Activated CD4-positive, alpha-beta memory T cell treated with anti-CD3 and anti-CD28 coated beads for 36 hours (primary cell): Measurements from ENCODE around the gene ANKRD16. TPM values are rescaled to one million over a fixed set of nuclear protein-coding genes. Genes with fewer than 3 reads are reported as not detected.

Source experiments
- CTCF ChIA-PET: fragments of 350-600 bp; sonication (Branson Sonifier 250); formaldehyde crosslinking; loops from one replicate; lab custom pipeline; 2021; ENCODE audit warnings: antibody characterized with exemption, inconsistent platforms; lab: Charles Lee
- POLR2A ChIA-PET: fragments of 350-600 bp; sonication (Branson Sonifier 250); formaldehyde crosslinking; loops from one replicate; lab custom pipeline; 2021; ENCODE audit warnings: antibody characterized with exemption; lab: Charles Lee
- DNase-seq: peaks from one replicate; pipeline ENCODE4 v3.0.0-alpha.2; 2020
- H3K27ac Mint-ChIP-seq: one replicate; pipeline ENCODE4 v1.8.0; 2021; ENCODE audit warnings: mixed read lengths
- H3K27me3 Mint-ChIP-seq: one replicate; pipeline ENCODE4 v1.8.0; 2021; ENCODE audit warnings: mixed read lengths
- H3K36me3 Mint-ChIP-seq: one replicate; pipeline ENCODE4 v1.8.0; 2021; ENCODE audit warnings: mixed read lengths
- H3K4me1 Mint-ChIP-seq: one replicate; pipeline ENCODE4 v1.8.0; 2021; ENCODE audit warnings: low read depth, mixed read lengths
- H3K4me3 Mint-ChIP-seq: one replicate; pipeline ENCODE4 v1.8.0; 2021; ENCODE audit warnings: mild to moderate bottlenecking, mixed read lengths
- H3K9me3 Mint-ChIP-seq: one replicate; pipeline ENCODE4 v1.8.0; 2021; ENCODE audit warnings: mixed read lengths
- intact Hi-C: fragments of 100-400 bp; cut with micrococcal nuclease; formaldehyde crosslinking; loops from one replicate; pipeline ENCODE4 v1.15.1; 2023
- total RNA-seq, 2 experiments: library from RNA; stranded (reverse); gene quantifications; one replicate each; pipeline ENCODE4 v1.2.3, GENCODE V29; 2021

Gene ANKRD16
- 1 to 10 TPM; 5.9 to 6.4 TPM for total RNA-seq

DNA sequence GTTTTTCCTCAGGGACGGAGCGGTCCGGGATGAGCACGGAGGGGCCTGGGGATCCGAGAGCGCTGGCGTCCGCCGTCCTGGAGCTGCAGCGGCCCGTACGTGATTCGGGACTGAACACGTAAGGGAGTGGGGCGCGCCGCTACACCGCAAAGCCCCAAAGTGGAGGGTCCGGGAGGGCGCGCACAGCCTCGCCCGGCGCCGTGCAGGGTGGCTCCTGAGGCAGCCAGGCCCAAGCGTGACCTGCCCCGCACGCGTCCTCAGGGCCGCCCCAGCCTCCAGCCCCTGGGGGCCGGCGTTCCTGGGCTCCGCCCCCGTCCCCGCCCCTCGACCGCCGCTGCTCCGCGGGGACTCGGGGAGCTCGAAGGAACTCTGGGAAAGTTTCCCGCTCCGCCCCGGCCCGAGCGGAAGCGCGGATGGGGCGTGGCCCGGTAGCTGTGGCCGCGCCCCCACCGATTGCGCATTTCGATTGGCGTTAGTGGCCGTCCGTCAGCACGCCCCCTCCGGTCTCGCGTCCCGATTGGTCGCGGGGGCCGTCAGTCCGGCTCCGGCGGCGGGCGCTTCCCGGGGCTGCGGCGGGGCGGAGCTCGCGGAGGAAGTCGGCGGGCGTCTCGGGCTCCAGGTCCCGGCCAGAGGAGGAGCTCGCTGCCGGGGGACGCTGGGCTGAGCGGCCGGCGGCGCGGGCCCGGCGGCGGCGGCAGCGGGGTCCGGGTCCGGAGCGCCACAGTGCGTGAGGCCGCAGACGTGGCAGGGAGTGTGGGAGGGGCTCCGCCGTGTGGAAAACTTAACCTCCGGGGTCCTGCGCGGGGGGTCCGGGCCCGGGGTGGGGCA, at the start of gene ANKRD16, which contains the start of gene FBH1:
Gene ANKRD16, minus strand, starts transcription at position 270 of the 828 bp plus-strand sequence. CDS start 539 bp downstream, outside the sequence.
Gene FBH1, plus strand, starts transcription at position 620 of the 828 bp plus-strand sequence. Its CDS starts 103 bp downstream, at position 723.
- ChIA-PET CTCF (interaction anchor here (0.7 to 1.8 kb wide), 11 partner anchors 16 to 266 kb away, joined by 3 to 7 read pairs (median 4); partner anchors contain the start of genes GDI2 and IL15RA), POLR2A (interaction anchor here (0.9 to 2.4 kb wide), 11 partner anchors 27 to 312 kb away, joined by 3 to 20 read pairs (median 5); partner anchors contain the start of genes GDI2, IL15RA and PFKFB3)
- intact Hi-C loops, result loop anchor here (1.0 to 5.0 kb wide), 5 partner anchors 76 to 205 kb away; partner anchors contain the start of genes IL15RA and RBM17
- Mint-ChIP-seq H3K27ac (peak within 1 kb of the TSS; percentile 80), H3K36me3 (peaks cover 25% of the 10 kb centered on the region), H3K4me1 (peaks cover 50% of the 10 kb centered on the region), H3K9me3 (no peaks in the 10 kb centered on the region), H3K27me3 (no peaks in the 10 kb centered on the region), H3K4me3 (peak within 1 kb of the TSS; percentile 93)
- peak; percentile 98 for DNase-seq

DNA sequence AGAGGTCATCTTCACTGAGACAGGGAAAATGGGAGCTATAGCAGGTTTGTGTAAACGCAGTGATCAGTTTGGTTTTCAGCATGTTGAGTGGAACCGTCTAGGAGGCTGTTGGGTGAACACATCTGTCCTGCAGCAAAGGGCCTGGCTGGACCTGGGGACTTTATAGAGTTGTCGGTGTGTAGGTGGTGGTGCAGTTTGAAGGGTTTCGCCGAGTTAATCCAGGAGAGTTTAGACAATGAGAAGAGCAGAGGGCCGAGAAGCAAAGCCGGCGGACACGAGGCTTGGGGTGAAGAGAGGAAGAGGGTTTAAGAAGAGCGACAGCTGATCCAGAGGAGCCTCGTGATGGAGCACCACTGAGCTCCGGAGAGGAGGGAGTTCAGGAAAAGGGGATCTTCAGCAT, 48.6 kb upstream of the ANKRD16 start:
- ChIA-PET POLR2A (no interaction called here), CTCF (no interaction called here)
- Mint-ChIP-seq H3K36me3 (peaks cover 11% of the 10 kb centered on the region), H3K4me1 (no peaks in the 10 kb centered on the region), H3K9me3 (no peaks in the 10 kb centered on the region), H3K27ac (no peak overlapping the region), H3K4me3 (no peak overlapping the region), H3K27me3 (no peaks in the 10 kb centered on the region)
- no peak for DNase-seq
- intact Hi-C loops, result no loop called here

DNA sequence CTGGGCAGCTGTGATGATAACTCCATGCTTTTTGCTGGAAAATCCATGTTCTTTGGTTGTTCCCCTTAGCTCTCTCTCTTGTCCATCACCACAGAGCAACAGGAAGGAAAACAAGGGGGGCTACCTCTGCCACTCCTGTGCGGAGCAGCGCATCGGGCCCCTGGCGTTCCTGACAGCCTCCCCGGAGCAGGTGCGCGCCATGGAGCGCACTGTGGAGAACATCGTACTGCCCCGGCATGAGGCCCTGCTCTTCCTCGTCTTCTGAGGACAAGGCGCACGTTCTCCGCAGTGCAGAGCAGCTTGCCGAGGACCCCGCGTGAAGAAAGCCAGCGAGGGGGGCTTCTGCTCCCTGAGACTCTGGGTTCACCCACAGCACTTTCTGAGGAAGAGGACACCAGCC, 47.3 kb upstream of the ANKRD16 start:
- ChIA-PET POLR2A (no interaction called here), CTCF (no interaction called here)
- no peak overlapping the region for H3K4me3 Mint-ChIP-seq
- no peaks in the 10 kb centered on the region for H3K9me3 Mint-ChIP-seq
- no peaks in the 10 kb centered on the region for H3K27me3 Mint-ChIP-seq
- H3K4me1 Mint-ChIP-seq, result no peaks in the 10 kb centered on the region
- intact Hi-C loops, result no loop called here
- peaks cover 15% of the 10 kb centered on the region for H3K36me3 Mint-ChIP-seq
- H3K27ac Mint-ChIP-seq, result no peak overlapping the region
- no peak for DNase-seq

DNA sequence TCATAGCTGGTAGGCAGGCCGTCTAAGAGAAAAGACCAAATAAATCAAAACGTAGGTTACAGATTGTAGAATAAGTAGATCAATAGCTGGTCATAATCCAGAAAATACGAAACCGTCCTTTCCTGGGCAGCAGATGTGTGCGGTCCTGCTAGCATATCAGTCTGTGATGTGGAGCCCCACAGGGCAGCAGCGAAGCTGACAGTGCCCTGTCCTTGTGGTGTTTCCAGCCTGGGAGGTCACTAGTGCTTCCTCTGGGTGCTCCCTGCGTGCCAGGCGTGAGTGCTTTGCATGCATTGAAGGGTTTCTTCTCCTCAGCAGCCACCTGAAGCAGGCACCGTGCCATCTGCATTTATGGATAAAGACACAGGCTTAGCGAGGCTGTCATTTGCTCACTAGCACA, 45.9 kb upstream of the ANKRD16 start:
- Mint-ChIP-seq H3K4me3 (no peak overlapping the region), H3K27ac (no peak overlapping the region), H3K9me3 (no peaks in the 10 kb centered on the region), H3K4me1 (no peaks in the 10 kb centered on the region), H3K27me3 (no peaks in the 10 kb centered on the region), H3K36me3 (peaks cover 20% of the 10 kb centered on the region)
- no peak for DNase-seq
- ChIA-PET POLR2A (no interaction called here), CTCF (no interaction called here)
- intact Hi-C loops, result no loop called here

DNA sequence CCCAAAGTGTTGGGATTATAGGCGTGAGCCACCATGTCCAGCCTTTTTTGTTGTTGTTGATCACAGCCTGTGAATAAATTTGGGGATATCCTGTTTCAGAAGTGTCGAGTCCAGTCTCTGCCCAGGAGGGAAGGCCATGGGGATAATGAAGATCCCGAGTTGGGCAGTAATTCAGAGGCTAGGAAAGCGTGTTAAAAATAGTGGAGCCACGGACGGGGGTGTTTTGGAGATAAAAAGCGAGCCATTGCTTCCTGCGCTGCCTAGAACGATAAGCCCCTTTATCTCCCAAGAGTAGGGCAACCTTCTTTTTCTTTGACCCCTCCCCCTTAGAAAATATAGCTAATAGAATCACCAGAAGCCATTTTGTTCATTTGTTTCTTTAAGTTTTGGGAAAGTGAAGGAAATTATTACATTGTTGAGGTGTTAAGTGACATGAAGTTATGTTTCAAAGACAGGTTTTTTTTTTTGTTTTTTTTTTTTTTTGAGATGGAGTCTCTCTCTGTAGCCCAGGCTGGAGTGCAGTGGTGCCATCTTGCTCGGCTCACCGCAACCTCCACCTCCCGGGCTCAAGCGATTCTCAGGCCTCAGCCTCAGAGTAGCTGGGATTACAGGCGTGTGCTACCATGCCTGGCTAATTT, 44.3 kb upstream of the ANKRD16 start:
- DNase-seq, result no peak
- no peaks in the 10 kb centered on the region for H3K4me1 Mint-ChIP-seq
- H3K4me3 Mint-ChIP-seq, result no peak overlapping the region
- no peaks in the 10 kb centered on the region for H3K9me3 Mint-ChIP-seq
- intact Hi-C loops, result no loop called here
- no peak overlapping the region for H3K27ac Mint-ChIP-seq
- ChIA-PET POLR2A (no interaction called here), CTCF (no interaction called here)
- H3K27me3 Mint-ChIP-seq, result no peaks in the 10 kb centered on the region
- peaks cover 28% of the 10 kb centered on the region for H3K36me3 Mint-ChIP-seq

DNA sequence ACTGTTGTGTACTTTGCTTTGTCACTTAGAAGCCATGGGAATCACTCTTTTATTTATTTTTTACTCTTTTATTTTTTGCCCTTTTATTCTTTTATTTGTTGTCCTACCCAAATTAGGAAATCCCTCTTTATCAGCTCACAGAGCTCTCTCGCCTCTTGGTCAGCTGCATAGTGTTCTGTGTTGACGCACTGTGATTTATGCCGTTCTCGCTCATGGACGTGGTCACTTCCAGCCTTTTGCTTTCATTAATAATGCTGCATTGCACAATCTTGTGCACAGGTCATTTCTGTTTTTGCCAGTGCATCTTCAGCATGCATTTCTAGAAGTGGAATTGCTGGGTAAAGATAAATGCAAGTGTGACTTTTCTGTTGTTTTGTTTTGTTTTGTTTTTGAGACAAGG, 42.7 kb upstream of the ANKRD16 start:
- Mint-ChIP-seq H3K9me3 (no peaks in the 10 kb centered on the region), H3K27ac (no peak overlapping the region), H3K36me3 (peaks cover 35% of the 10 kb centered on the region), H3K4me3 (no peak overlapping the region), H3K4me1 (no peaks in the 10 kb centered on the region), H3K27me3 (no peaks in the 10 kb centered on the region)
- no peak for DNase-seq
- POLR2A ChIA-PET, result no interaction called here
- CTCF ChIA-PET, result no interaction called here
- intact Hi-C loops, result no loop called here

DNA sequence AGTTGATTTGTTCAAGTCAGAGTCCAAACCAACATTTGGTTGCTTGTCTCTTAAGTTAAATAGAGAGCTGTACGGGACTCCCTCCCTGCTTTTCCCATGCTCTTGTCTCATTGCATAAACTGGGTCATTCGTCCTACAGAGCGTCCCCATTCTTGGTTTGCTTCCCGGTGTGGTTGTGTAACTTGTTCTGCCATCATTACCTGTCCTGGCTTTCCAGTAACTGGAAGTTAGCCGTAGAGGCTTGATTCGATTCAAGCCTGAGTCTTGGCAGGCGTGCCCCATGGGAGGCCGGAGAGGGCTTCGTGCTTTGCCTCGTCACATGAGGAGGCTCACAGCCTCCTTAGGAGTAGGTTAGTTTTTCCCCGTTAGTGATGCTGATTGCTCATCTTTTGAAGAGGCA, 40.6 kb upstream of the ANKRD16 start:
- DNase-seq, result no peak
- peaks cover 34% of the 10 kb centered on the region for H3K36me3 Mint-ChIP-seq
- no peak overlapping the region for H3K27ac Mint-ChIP-seq
- H3K27me3 Mint-ChIP-seq, result no peaks in the 10 kb centered on the region
- H3K9me3 Mint-ChIP-seq, result no peaks in the 10 kb centered on the region
- CTCF ChIA-PET, result no interaction called here
- H3K4me1 Mint-ChIP-seq, result no peaks in the 10 kb centered on the region
- POLR2A ChIA-PET, result no interaction called here
- H3K4me3 Mint-ChIP-seq, result no peak overlapping the region
- intact Hi-C loops, result no loop called here

DNA sequence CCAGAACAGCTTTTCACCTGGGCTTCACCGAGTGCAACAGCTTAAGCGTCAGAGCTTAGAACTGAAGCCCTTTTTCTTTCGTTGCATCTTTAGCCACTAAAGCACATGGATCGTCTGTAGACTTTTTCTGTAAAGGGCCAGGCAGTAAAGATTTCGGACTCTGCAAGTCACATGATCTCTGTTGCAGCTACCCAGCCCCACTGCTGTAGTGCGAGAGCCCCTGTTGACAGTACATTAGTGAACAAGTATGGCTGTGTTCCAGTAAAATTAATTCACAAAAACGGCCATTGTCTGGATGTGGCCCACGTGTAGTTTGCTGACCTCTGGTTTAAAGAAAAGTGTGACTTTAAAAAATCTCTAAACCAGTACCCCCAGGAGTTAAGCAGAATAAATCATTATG, 39.7 kb upstream of the ANKRD16 start:
- Mint-ChIP-seq H3K9me3 (no peaks in the 10 kb centered on the region), H3K36me3 (peaks cover 37% of the 10 kb centered on the region), H3K27ac (no peak overlapping the region), H3K27me3 (no peaks in the 10 kb centered on the region), H3K4me3 (no peak overlapping the region), H3K4me1 (no peaks in the 10 kb centered on the region)
- ChIA-PET CTCF (interaction anchor here (1.2 kb wide), 1 partner anchor 153 kb away, joined by 3 read pairs; no protein-coding TSS in a partner anchor), POLR2A (no interaction called here)
- intact Hi-C loops, result no loop called here
- no peak for DNase-seq

DNA sequence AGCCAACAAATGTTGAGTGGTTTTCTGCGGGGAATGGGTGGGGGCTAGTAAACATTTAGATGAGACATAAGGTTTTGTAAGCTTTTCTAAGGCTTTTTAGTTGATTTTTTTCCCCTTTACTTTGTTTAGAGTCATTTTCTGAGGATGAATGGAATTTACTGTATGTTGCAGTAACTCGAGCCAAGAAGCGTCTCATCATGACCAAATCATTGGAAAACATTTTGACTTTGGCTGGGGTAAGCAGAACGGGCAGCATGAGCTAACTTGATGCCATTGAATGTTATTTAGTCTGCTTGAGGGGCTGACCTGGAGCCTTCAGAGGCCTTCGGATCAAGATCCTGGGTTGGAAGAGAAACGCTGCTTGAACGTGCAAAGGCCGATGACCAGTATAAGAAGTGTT, 37.6 kb upstream of the ANKRD16 start:
- H3K4me3 Mint-ChIP-seq, result no peak overlapping the region
- no peak for DNase-seq
- H3K27me3 Mint-ChIP-seq, result no peaks in the 10 kb centered on the region
- CTCF ChIA-PET, result interaction anchor here (0.9 kb wide), 1 partner anchor 84 kb away, joined by 3 read pairs; no protein-coding TSS in a partner anchor
- intact Hi-C loops, result no loop called here
- H3K36me3 Mint-ChIP-seq, result peaks cover 44% of the 10 kb centered on the region
- H3K4me1 Mint-ChIP-seq, result no peaks in the 10 kb centered on the region
- no peak overlapping the region for H3K27ac Mint-ChIP-seq
- no peaks in the 10 kb centered on the region for H3K9me3 Mint-ChIP-seq
- POLR2A ChIA-PET, result no interaction called here

DNA sequence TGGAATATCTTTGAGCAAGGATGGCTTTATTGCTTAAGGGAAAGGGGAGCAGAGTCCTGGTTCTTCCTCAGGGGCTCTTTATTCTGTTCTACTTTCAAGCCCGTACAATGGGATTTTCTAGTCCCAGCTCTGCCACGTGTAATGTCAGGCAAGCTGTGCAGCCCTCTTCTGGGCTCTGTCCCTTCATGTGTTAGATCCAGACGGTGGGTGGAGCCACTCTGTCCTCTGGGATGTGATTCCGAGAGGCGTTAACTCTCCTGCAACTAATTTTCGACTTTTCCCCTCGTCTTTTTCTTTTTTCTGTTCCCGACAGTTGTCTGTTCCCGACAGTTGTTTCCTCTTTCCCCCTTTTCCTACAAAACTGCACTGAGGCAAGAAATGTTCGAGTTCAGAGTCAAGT, 35.2 kb upstream of the ANKRD16 start:
- CTCF ChIA-PET, result no interaction called here
- no peak for DNase-seq

DNA sequence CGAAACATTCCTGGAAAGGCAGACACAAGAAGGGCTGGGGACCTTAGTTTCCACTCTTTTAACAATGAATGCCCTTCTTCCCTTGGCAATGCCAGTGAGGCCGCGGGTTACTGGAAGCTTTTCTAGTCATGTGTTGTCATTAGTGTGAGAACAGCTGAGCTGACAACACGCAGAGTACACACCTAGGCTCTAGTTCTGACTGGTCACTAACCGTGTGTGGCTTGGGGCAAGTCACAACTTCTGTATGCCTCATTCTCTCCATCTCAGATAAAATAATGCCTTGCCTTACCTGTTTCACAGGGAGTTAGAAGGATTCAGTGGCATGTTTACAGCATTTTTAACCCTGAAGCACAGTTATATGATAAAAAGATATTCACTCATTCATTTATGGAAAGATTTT, 32.1 kb upstream of the ANKRD16 start:
- DNase-seq, result no peak
- POLR2A ChIA-PET, result no interaction called here
- no peak overlapping the region for H3K27ac Mint-ChIP-seq
- H3K4me3 Mint-ChIP-seq, result no peak overlapping the region
- H3K9me3 Mint-ChIP-seq, result no peaks in the 10 kb centered on the region
- peaks cover 44% of the 10 kb centered on the region for H3K36me3 Mint-ChIP-seq
- peaks cover 1% of the 10 kb centered on the region for H3K4me1 Mint-ChIP-seq
- intact Hi-C loops, result no loop called here
- CTCF ChIA-PET, result interaction anchor here (0.6 kb wide), 1 partner anchor 719 kb away, joined by 3 read pairs; no protein-coding TSS in a partner anchor
- H3K27me3 Mint-ChIP-seq, result no peaks in the 10 kb centered on the region

More for the DNA sequence above, 35.2 kb upstream of the ANKRD16 start:
- Mint-ChIP-seq H3K9me3 (no peaks in the 10 kb centered on the region), H3K4me1 (peaks cover 1% of the 10 kb centered on the region), H3K27ac (no peak overlapping the region), H3K27me3 (no peaks in the 10 kb centered on the region), H3K36me3 (peaks cover 43% of the 10 kb centered on the region), H3K4me3 (no peak overlapping the region)
- intact Hi-C loops, result no loop called here
- POLR2A ChIA-PET, result no interaction called here

DNA sequence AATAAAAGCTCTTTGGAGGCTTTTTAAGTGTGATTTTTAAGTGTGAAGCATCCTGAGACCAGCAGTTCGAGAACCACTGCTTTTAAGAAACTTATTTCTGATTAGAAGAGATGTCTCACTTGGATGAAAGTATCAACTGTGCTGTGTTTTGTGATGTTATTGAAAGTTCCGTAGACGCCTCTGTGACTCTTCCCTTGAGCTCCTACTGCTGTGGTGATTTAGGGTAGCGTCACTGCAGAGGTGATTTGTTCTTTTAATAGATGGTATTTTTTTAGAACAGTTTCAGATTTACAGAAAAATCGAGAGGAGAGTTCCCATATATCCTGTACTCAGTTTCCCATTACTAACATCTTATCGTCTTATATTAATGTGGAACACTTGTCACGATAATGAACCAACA, 29.9 kb upstream of the ANKRD16 start:
- Mint-ChIP-seq H3K36me3 (peaks cover 47% of the 10 kb centered on the region), H3K9me3 (no peaks in the 10 kb centered on the region), H3K27me3 (no peaks in the 10 kb centered on the region), H3K27ac (no peak overlapping the region), H3K4me1 (peaks cover 1% of the 10 kb centered on the region), H3K4me3 (no peak overlapping the region)
- ChIA-PET POLR2A (no interaction called here), CTCF (no interaction called here)
- DNase-seq, result no peak
- intact Hi-C loops, result no loop called here
